HG02642 (cell line): ENCODE measurements around the gene FAM168B.

Experiments
- ATAC-seq: cut with Tn5 transposase; IDR thresholded peaks from one replicate; pipeline ENCODE4 v1.9.1; 2021; ENCODE audit warnings: mild to moderate bottlenecking; ENCODE audit not compliant: unreplicated experiment, poor library complexity

Gene FAM168B

DNA sequence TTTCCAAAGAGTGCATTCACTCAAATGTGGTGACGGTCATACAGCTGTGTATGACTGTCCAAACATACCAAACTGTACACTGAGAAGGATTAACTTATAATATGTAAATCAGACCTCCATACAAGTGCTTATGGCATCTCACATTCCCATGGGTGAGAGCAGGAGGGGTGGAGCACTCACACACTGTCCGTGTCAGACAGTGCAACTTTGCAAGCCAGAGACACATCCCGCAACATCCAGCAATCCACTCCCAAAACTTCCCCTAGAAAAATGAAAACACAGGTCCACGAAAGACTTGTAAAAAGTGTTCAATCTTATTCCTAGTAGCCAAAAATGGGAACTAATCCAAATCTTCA, 36.4 kb downstream of the FAM168B start:
- no peak for ATAC-seq

- no peak for ATAC-seq
Measured at GRCh38 chr2:131056204-131056931, 36.9 kb downstream of the FAM168B start.

GRCh38 chr2:131055169-131056065, 37.8 kb downstream of the FAM168B start:
- no peak for ATAC-seq

DNA sequence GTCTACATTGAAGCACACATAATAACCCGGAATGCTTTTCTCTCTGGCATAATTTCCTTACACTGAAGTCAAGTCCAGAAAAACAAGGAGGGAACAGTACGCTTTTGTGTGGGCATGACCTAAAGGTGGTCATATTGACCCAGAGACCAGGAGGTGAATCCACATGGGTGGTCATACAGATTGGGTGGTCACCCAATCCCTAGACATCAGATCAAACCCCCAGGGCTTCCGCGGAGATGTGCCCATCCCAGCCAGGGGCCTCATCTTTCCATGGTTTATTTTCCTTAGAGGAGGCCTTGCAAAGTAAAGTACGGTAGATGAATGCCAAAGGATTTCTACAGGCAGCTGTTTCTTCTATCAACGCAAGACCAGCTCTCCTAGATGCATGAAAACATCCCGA, 38.8 kb downstream of the FAM168B start:
- no peak for ATAC-seq

DNA sequence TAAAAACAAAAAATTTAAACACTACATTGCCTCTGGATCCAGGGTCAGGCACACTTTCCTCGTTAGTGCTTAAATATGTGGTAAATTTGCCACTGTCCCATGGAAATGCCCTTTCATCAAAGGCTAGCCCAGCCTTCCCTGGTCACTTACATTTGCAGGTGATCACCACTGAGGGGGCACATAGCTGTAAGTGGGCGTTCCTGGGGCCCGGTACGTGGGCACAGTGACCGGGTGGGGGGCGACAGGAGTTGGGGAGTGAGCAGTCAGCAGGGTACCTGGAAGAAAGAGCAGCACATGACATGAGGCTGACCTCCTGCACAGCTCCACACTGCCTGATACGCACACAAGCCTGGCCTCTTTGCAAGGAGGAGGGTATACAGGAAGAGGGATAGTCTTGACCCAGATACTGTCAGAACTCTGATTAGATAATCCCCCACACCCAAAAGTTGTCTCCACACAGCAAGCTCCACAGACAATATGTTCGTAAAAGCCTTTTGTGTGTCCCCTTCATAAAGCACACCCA, 40.5 kb downstream of the FAM168B start:
- ATAC-seq, result no peak

GRCh38 chr2:131050896-131051295, 42.4 kb downstream of the FAM168B start:
- ATAC-seq, result no peak

- no peak for ATAC-seq
Measured at GRCh38 chr2:131049150-131049718, 44.0 kb downstream of the FAM168B start.

DNA sequence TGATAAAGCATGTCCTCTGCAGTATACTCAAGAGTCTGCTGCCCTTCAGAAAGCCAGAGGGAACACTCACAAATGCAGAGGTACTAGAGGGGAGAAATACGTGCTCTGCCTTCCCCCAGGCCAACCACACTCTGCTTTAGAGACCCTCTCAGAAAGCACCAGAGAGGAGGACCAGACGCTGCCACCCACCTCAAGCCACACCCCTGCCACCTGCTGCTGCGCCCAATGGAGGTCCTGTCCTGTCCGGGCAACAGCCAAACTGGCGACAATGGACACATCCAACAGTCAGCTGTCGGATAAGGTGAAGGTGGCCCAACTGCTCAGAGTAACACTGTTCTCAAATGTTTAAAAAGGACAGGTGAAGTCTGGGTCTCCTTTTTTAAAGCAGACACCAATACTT, 44.6 kb downstream of the FAM168B start:
- ATAC-seq, result no peak

- ATAC-seq, result no peak
Measured at GRCh38 chr2:131047920-131048560, 45.2 kb downstream of the FAM168B start.

- no peak for ATAC-seq
Measured at GRCh38 chr2:131046918-131047652, 46.2 kb downstream of the FAM168B start.

DNA sequence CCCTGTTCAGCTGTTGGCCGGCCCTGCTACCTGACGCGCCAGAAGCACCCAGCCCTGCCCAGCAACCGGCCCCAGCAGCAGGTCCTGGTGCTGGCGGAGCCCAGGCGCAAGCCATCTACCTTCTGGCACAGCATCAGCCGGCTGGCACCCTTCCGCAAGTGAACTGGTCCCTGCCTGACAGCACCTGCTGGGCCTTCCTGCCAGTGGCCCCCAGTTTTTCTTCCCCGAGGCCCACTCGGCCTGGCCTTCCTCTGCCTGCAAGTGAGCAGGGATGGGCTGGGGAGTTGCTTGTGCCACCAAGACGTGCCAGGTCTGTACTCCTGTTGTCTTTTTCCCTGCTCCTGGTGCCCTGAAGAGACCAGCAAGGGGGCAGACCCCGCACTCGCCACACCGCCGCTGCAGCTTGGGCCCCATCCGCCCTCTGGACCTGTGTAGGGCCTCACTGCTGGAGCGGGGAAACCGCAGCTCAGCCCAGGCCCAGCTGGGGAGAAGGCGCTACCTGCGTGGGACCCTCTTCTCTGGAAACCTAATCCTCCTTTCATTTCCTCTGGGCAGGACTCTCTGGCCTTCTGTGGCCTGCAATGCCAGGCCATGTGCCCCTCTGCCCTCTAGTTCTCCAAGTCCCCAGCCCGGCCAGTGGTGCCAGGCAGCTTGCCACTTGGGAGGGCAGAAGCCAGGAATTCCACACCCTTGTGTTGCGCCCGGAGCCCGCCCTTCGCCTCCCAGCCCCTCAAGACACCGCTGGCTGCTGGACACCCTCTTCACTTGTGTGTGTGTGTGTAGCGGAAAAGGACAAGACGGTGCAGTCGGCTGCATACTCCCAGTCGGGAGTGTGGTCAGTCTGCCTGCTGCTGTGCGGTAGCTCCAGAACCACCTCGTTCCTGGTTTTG, 47.0 kb downstream of the FAM168B start:
- ATAC-seq, result no peak

DNA sequence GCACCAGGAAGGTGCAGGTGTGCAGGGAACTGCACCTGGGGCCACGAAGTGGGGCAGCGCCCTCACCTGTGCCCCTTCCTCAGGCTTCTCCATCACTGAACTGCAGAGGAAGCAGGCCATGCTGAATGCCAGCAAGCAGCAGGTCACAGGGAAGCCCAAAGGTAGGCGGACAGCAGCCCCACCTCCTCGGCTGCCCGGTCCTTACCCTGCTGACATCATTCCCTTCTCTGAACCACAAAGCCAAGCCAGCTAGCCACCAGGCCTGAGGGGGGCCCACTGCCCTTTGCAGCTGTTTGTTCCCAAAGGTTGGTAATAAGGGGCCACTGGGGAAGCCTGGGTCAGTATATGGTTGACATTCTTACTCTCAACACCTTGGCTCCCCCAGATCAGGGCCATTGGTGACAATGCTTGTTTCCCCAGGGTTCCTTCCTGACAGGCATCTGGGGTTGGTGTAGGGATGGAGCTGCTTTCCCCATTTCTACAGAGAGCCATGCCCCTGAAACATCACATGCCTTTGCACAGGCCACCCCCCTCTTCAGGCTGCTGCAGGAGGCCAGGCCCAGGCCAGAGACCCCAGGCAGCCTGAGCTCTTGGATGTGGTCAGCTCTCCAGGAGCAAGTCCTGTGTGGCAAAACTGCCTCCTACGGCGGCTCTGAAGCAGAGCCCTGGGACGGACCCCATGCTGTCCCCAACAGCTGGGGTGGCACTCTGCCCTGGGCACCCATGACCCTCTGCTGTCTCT, 47.8 kb downstream of the FAM168B start:
- ATAC-seq, result no peak

- no peak for ATAC-seq
Measured at GRCh38 chr2:131044757-131045150, 48.5 kb downstream of the FAM168B start.

- ATAC-seq, result no peak
Measured at GRCh38 chr2:131044075-131044756, 49.0 kb downstream of the FAM168B start.

DNA sequence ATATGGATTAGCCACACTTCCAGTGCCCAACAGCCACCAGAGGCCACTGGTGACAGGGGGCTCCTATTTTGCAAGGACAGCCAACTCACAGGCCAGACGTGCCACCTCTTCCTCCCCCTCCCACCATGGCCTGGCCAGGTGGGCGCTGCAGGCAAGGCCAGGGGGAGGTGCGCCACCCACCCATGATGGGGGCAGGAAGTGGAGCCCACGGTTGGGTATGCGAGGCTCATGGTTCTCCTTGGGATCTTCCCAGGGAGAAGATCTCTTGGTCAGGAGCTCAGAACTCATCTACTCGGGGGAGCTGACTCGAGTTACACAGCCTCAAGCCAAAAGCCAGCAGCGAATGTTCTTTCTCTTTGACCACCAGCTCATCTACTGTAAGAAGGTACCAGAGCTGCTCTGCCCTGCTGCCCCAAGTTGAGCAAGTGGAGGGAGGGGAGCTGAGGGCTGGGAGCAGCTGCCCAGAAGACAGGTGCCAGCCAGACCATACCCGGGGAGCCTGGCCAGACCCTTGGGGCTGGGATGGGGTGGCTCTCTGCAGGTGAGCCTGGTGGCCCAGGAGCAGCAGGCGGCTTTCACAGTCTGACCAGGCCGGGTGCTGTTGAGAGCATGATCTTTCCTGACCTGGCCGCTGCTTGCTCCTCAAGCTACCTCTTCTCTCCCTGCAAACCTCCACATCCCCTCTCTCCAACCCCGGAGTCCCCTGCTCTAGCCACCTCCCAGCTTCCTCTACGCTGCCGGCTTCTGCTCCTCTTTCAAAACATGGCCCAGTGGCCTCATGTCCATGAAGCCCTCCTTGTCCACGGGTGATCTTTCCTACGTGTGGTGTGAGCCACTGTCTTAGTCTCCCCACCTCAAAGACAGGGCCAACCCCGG, 49.8 kb downstream of the FAM168B start:
- ATAC-seq, result no peak

DNA sequence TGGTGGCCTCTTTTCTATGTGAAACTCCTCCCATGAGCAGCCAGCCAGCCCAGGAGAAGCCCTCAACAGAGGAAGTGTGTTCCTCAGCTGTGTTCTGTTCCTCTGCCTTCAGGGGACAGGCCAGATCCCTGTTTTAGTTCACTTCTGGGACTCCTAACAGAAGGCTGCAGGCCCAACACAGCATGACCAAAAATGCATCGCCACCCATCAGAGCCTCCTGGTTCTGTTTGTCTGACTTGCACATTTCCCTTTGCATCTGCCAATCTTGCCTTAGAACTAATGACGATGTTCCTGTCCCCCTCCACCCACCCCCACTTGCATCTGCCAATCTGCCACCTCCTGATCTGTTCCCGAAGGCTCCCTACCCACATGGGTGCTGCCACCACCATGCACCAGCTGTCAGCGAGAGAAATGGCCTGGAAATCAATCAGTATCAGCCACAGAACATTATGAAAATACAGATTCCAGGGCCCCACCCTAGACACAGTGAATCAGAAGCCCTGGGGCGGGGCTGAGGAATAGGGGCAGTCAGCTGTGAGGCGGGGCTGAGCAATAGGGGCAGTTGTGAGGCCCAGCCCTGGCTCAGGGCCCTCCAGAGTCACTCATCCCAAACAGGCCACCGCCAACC, 51.0 kb downstream of the FAM168B start:
- ATAC-seq, result no peak
